Measurements from ENCODE around the gene ARSG. TPM values are rescaled to one million over a fixed set of nuclear protein-coding genes. Genes with fewer than 3 reads are reported as not detected.

The ARSG gene
- total and polyA plus RNA-seq, 4 donors = 1.5 to 5.4 (median 2.3) TPM

- WGBS = 93% methylated on average over 4 of the region's 4 CpGs
- H3K36me3 ChIP-seq (ENCODE audit: control insufficient read depth in 4 of 4, insufficient read depth in 3 of 4, low read depth in 1 of 4, low read length in 3 of 4) = no peaks in the 10 kb centered on the region
These were observed 30.3 kb downstream of the ARSG start for GRCh38 chr17:68321556-68321954.

GRCh38 chr17:68322630-68323029, 31.3 kb downstream of the ARSG start:
- DNase-seq (ENCODE audit: low spot score) = no peak
- H3K27me3 ChIP-seq (ENCODE audit: control insufficient read depth in 4 of 4, insufficient read depth in 4 of 4, low read length in 3 of 4) = no peaks in the 10 kb centered on the region
- H3K9ac ChIP-seq (ENCODE audit: low read depth in 1 of 2, low read length in 2 of 2) = no peak overlapping the region
- H3K27ac ChIP-seq (ENCODE audit: low read depth in 1 of 2, low read length in 2 of 2) = no peak overlapping the region
- H3K4me3 ChIP-seq (ENCODE audit: low read depth in 1 of 3, low read length in 3 of 3) = no peak overlapping the region
- H3K4me1 ChIP-seq (ENCODE audit: control insufficient read depth in 4 of 4, insufficient read depth in 4 of 4, low read length in 3 of 4) = no peaks in the 10 kb centered on the region
- H3K9me3 ChIP-seq (ENCODE audit: control insufficient read depth in 4 of 4, low read length in 3 of 4) = no peaks in the 10 kb centered on the region
- H3K36me3 ChIP-seq (ENCODE audit: control insufficient read depth in 4 of 4, insufficient read depth in 3 of 4, low read depth in 1 of 4, low read length in 3 of 4) = no peaks in the 10 kb centered on the region
- 83% methylated on average over 3 of the region's 3 CpGs for WGBS
- TF ChIP-seq ATF3 (IDR thresholded peaks at IDR 0.05) (no peak), REST (IDR thresholded peaks at IDR 0.05) (no peak), NR2F2 (IDR thresholded peaks at IDR 0.05) (no peak), JUND (IDR thresholded peaks at IDR 0.05) (no peak), SP1 (IDR thresholded peaks at IDR 0.05) (no peak), RAD21 (IDR thresholded peaks at IDR 0.05) (no peak), CTCF (IDR thresholded peaks at IDR 0.05; ENCODE audit: low read depth, low read length, missing input control) (no peak), FOXA2 (IDR thresholded peaks at IDR 0.05) (no peak), YY1 (IDR thresholded peaks at IDR 0.05) (no peak)

More at GRCh38 chr17:68321556-68321954, 30.3 kb downstream of the ARSG start:
- TF ChIP-seq HNF4A (conservative IDR thresholded peaks at IDR 0.05) = no peak
- TF ChIP-seq YY1 (IDR thresholded peaks at IDR 0.05) = no peak
- no peak for TF ChIP-seq HNF4G (IDR thresholded peaks at IDR 0.05)
- no peak for TF ChIP-seq ATF3 (IDR thresholded peaks at IDR 0.05)
- TF ChIP-seq EGR1 (IDR thresholded peaks at IDR 0.05; ENCODE audit: low read depth in 2 of 2) = no peak
- no peak for TF ChIP-seq REST (IDR thresholded peaks at IDR 0.05)
- TF ChIP-seq TAF1 (conservative IDR thresholded peaks at IDR 0.05) = no peak
- TF ChIP-seq JUND (IDR thresholded peaks at IDR 0.05) = no peak
- no peak for DNase-seq (ENCODE audit: low spot score)
- Histone ChIP-seq H3K9me3 (ENCODE audit: control insufficient read depth in 4 of 4, low read length in 3 of 4) (no peaks in the 10 kb centered on the region), H3K27me3 (ENCODE audit: control insufficient read depth in 4 of 4, insufficient read depth in 4 of 4, low read length in 3 of 4) (no peaks in the 10 kb centered on the region), H3K27ac (ENCODE audit: low read depth in 1 of 2, low read length in 2 of 2) (no peak overlapping the region), H3K4me3 (ENCODE audit: low read depth in 1 of 3, low read length in 3 of 3) (no peak overlapping the region), H3K9ac (ENCODE audit: low read depth in 1 of 2, low read length in 2 of 2) (no peak overlapping the region), H3K4me1 (ENCODE audit: control insufficient read depth in 4 of 4, insufficient read depth in 4 of 4, low read length in 3 of 4) (no peaks in the 10 kb centered on the region)
